GM18867 (cell line): ENCODE results near the gene ALS2CL.
A peak's percentile ranks its signal among the peaks of the same experiment; 100 is the strongest.

Experiments
- ATAC-seq: cut with Tn5 transposase; IDR thresholded peaks from one replicate; pipeline ENCODE4 v1.9.1; 2021; ENCODE audit warnings: mild to moderate bottlenecking, moderate library complexity; ENCODE audit not compliant: unreplicated experiment

The ALS2CL gene

GRCh38 chr3:46643701-46644100 lies 49.8 kb downstream of the ALS2CL start:
- ATAC-seq, result no peak

DNA sequence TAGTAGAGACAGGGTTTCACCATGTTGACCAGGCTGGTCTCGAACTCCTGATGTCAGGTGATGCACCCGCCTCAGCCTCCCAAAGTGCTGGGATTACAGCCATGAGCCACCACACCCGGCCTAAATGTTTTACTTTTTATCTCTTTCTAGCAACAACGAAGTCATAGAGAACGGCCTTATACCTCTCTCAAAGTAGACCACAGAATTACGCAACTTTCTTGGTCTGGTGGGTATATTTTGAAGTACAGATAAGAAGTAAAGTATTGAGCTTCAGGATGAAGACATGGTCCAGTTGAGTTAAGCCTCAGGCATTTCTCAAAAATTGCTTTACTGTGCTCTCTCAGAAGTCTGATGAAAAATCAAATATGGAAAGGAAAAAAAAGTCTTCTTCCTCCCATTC lies 50.5 kb downstream of the ALS2CL start:
- ATAC-seq, result no peak

DNA sequence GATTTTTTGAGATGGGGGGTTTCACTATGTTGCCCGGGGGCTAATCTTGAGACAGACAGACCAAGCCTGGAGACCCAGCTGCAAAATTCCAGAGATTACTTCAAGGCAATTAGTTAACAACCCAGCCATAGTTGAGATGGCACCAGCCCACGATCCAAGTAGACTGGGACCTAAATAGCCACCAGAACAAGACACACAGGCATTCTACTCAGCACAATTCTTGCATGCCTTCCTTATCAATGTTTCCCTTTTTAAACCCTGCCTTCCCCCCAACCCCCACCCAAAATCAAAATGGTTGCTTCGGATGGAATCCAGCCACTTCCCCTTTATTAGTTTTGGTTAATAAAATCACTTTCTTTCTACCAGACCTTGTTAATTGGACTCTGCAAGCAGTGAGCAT lies 52.6 kb downstream of the ALS2CL start:
- ATAC-seq, result no peak

DNA sequence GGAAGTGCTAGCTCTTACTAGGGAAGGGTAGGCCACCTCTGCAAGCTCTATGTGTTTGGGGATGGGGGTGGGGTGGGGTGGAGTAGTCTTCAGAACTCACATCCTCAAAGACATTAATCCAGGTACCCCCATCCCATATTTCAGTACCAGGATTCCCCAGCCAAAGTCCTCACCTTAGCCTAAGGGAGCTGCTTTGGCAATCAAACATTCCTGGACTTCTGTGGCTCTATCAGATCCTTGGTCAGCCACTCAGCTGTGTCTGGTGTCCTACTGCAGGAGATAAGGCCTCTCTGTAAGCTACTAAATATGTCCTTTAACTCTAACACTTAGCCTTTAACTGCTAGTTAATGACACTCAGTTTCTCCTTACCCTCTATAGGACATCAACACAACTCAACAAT lies 54.3 kb downstream of the ALS2CL start:
- no peak for ATAC-seq

GRCh38 chr3:46634856-46635255 lies 58.6 kb downstream of the ALS2CL start:
- no peak for ATAC-seq

GRCh38 chr3:46632792-46633191 lies 60.7 kb downstream of the ALS2CL start:
- no peak for ATAC-seq

GRCh38 chr3:46629551-46630517 lies 63.6 kb downstream of the ALS2CL start:
- peak; percentile 89 for ATAC-seq

GRCh38 chr3:46628901-46629369 lies 64.5 kb downstream of the ALS2CL start:
- no peak for ATAC-seq

GRCh38 chr3:46627078-46627477 lies 66.4 kb downstream of the ALS2CL start:
- ATAC-seq, result no peak

DNA sequence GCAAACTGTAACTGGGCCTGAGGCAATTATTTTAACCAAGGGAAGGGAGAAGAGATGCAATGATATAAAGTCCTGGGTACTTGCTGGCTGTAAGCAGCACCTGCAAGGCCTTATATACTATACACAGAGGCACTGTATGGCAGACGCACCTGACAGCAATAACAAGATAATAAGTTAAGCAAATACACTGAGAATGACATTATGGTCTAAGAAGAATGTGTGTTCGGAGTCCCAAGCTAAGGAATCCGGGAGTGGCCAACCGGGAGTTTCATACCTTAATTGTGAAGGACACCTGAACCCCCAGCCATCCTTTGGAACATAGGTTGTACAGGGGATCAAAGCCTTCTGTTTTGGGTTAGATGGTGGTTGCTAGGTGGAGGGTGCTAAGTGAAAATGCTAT lies 67.4 kb downstream of the ALS2CL start:
- no peak for ATAC-seq

GRCh38 chr3:46624975-46625490 lies 68.4 kb downstream of the ALS2CL start:
- no peak for ATAC-seq

GRCh38 chr3:46624533-46624932 lies 68.9 kb downstream of the ALS2CL start:
- ATAC-seq, result no peak

DNA sequence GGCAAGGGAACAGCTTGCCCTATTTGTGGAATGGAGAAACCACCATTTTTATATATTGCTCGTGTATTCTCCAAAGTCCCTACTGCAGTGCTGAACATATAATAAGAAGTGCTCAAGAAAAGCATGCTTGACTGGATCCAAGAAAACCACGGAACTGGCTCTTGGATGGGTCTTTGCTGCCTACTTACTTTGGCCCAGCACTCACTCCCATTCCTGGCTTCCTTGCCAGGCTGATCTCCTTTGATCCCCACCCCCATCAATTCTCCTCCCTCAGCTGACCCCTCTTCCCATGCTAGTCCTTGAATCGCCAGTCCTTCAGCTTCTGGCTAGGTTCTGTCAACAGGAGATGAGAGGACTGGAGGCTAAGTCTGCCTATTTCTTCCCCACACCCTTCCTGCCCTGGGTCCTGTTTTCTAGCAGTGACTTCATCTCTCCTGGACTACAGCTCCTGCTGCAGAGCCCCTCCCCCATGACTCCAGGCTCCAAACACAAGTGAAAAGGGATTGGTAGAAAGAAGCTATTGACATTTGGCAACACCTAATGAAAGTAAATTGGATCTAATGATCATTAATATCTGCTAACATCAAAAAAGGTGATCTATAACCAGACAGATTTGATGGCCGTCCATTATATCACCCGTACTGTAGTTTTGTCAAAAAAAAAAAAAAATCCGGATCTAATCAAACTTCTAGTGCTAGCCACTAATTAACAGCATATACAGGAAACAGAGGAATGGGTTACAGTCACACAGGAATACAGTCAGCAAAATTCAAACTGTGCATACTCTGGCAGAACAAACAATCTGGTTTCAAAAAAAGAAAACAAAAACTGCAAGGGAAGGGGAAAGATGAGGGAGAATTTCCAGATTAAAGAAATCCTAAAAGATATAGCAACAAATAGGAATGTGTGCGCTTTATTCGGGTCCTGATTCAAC lies 73.4 kb downstream of the ALS2CL start:
- ATAC-seq, result no peak
